Measurements from ENCODE around the gene ENOX1. TPM values are rescaled to one million over a fixed set of nuclear protein-coding genes. Genes with fewer than 3 reads are reported as not detected.

Gene ENOX1
- total RNA-seq, 2 donors from 2014 or later = 0.22 to 1.4 TPM

DNA sequence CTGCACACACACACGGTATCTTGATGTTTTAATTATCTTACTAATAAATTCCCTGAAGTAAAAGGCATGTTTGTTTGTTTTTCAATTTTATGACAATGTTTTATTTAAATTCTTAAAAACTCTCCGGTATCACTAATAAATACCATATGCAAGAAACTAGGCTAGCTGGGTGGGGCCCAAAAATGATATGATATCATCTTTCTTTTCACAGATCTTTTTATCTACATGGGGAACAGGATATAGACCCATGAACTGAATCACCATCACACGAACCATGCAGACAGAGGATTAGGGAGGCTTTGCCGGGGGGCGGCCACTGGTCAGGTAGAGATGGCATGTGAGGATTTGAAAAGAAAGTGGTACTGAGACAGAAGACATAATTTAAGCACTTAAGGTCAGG is 266.4 kb downstream of the ENOX1 start:
- no peaks in the 10 kb centered on the region for H3K4me1 ChIP-seq
- H3K4me3 ChIP-seq = no peak overlapping the region
- H3K36me3 ChIP-seq = no peaks in the 10 kb centered on the region
- H3K27ac ChIP-seq = no peak overlapping the region
- no peak for DNase-seq
- no peaks in the 10 kb centered on the region for H3K27me3 ChIP-seq
- intact Hi-C loops (cut with DNase I) = no loop called here
- TF ChIP-seq CTCF (IDR thresholded peaks at IDR 0.05) = no peak
- H3K9ac ChIP-seq (ENCODE audit: low read depth in 2 of 2, low read length in 2 of 2) = no peak overlapping the region
- H3K9me3 ChIP-seq = no peaks in the 10 kb centered on the region

DNA sequence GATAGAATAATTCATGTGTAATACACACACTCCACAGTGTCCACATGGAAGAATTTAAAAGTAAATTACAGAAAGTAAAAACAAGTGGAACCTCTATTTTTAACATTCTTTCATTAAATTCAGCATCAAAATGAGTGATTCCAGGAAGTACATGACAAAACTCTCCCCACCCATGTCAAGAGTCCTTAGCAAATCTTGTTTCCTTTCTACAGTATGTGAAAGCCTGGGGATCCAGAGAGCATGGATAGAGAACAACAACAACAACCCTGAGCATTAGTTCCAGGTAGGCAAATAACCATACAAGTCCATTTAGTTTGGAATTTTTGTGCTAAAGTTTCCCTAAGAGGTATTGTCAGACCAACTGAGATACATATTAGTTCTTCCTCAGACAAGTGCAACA is 267.9 kb downstream of the ENOX1 start:
- H3K27me3 ChIP-seq = no peaks in the 10 kb centered on the region
- no peak overlapping the region for H3K9ac ChIP-seq (ENCODE audit: low read depth in 2 of 2, low read length in 2 of 2)
- intact Hi-C loops (cut with DNase I) = no loop called here
- H3K36me3 ChIP-seq = no peaks in the 10 kb centered on the region
- H3K27ac ChIP-seq = no peak overlapping the region
- no peak for DNase-seq
- H3K4me3 ChIP-seq = no peak overlapping the region
- TF ChIP-seq CTCF (IDR thresholded peaks at IDR 0.05) = no peak
- H3K9me3 ChIP-seq = no peaks in the 10 kb centered on the region
- H3K4me1 ChIP-seq = no peaks in the 10 kb centered on the region

- Histone ChIP-seq H3K9me3 (no peaks in the 10 kb centered on the region), H3K27ac (no peak overlapping the region), H3K4me1 (no peaks in the 10 kb centered on the region), H3K36me3 (no peaks in the 10 kb centered on the region), H3K27me3 (no peaks in the 10 kb centered on the region), H3K9ac (ENCODE audit: low read depth in 2 of 2, low read length in 2 of 2) (no peak overlapping the region), H3K4me3 (no peak overlapping the region)
- intact Hi-C loops (cut with DNase I) = no loop called here
- no peak for DNase-seq
- TF ChIP-seq CTCF (IDR thresholded peaks at IDR 0.05) = no peak
These were observed 270.4 kb downstream of the ENOX1 start for GRCh38 chr13:43516401-43516833.

DNA sequence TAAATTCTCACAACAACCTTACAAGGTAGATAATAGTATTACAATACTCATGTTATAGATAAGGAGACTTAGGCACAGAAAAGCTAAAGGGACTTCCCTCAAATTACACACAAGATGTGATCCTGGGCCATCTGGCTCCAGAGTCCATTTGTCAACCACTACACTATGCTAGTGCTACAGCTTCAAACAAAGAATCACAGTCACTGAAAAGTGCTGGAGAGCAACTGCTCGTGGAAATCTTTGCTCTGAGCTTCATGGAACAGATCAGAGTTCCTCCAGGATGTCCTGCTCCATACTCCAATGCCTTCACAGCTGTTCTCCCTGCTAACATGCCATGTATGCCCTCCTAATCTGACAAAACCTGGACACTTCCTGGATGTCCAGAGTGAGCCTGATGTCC is 271.2 kb downstream of the ENOX1 start:
- intact Hi-C loops (cut with DNase I) = no loop called here
- TF ChIP-seq CTCF (IDR thresholded peaks at IDR 0.05) = no peak

DNA sequence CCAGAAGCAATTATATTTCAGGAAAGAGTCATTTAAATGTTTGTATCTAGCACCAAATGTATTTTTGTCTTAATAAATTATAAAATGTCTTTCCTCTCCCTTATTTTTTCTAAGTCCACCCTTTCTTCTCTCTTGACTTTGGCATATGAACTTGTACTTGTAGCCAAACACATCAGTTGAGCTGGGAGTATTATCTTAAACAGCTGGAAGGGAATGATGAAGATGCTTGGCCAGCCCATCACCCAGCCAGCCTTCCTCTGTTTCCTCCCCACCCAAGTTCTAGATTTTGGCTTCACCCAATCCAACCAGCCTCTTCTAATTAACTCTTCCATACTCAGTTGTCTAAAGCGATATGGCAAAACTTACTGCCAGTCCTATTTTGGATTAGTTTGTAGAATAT is 272.5 kb downstream of the ENOX1 start:
- H3K4me1 ChIP-seq = no peaks in the 10 kb centered on the region
- no peak for DNase-seq
- TF ChIP-seq CTCF (IDR thresholded peaks at IDR 0.05) = no peak
- no peak overlapping the region for H3K9ac ChIP-seq (ENCODE audit: low read depth in 2 of 2, low read length in 2 of 2)
- H3K27me3 ChIP-seq = no peaks in the 10 kb centered on the region
- no peaks in the 10 kb centered on the region for H3K36me3 ChIP-seq
- no peak overlapping the region for H3K4me3 ChIP-seq
- H3K27ac ChIP-seq = no peak overlapping the region
- intact Hi-C loops (cut with DNase I) = no loop called here
- H3K9me3 ChIP-seq = no peaks in the 10 kb centered on the region

More for the DNA sequence above, 271.2 kb downstream of the ENOX1 start:
- Histone ChIP-seq H3K27ac (no peak overlapping the region), H3K4me3 (no peak overlapping the region), H3K9ac (ENCODE audit: low read depth in 2 of 2, low read length in 2 of 2) (no peak overlapping the region), H3K36me3 (no peaks in the 10 kb centered on the region), H3K4me1 (no peaks in the 10 kb centered on the region), H3K27me3 (no peaks in the 10 kb centered on the region), H3K9me3 (no peaks in the 10 kb centered on the region)
- no peak for DNase-seq

DNA sequence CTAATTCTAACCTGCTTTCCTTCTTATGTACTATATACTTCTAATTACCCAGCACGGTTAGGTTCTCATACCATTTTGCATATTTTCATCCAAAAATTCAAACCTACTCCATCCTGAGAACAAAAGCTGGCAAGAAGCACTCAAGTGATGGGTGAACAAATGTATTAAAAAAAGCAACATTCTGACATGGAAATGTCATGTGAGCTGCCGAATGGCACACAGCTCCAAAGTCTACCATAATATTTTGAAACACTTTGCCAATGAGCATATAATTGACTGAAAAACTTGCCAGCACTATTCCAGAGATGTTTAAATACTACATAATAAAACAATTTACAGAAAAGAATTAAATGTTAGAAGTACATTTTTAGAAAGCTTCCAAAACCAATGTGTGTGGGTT is 274.6 kb downstream of the ENOX1 start:
- no peak overlapping the region for H3K27ac ChIP-seq
- H3K9ac ChIP-seq (ENCODE audit: low read depth in 2 of 2, low read length in 2 of 2) = no peak overlapping the region
- H3K4me3 ChIP-seq = no peak overlapping the region
- no peaks in the 10 kb centered on the region for H3K36me3 ChIP-seq
- DNase-seq = no peak
- no peaks in the 10 kb centered on the region for H3K9me3 ChIP-seq
- TF ChIP-seq CTCF (IDR thresholded peaks at IDR 0.05) = no peak
- intact Hi-C loops (cut with DNase I) = no loop called here
- no peaks in the 10 kb centered on the region for H3K4me1 ChIP-seq
- no peaks in the 10 kb centered on the region for H3K27me3 ChIP-seq

Data from colonic mucosa (tissue), 4 donors.